Measurements from ENCODE around the gene RAE1.

The RAE1 gene, protein sequence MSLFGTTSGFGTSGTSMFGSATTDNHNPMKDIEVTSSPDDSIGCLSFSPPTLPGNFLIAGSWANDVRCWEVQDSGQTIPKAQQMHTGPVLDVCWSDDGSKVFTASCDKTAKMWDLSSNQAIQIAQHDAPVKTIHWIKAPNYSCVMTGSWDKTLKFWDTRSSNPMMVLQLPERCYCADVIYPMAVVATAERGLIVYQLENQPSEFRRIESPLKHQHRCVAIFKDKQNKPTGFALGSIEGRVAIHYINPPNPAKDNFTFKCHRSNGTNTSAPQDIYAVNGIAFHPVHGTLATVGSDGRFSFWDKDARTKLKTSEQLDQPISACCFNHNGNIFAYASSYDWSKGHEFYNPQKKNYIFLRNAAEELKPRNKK

DNA sequence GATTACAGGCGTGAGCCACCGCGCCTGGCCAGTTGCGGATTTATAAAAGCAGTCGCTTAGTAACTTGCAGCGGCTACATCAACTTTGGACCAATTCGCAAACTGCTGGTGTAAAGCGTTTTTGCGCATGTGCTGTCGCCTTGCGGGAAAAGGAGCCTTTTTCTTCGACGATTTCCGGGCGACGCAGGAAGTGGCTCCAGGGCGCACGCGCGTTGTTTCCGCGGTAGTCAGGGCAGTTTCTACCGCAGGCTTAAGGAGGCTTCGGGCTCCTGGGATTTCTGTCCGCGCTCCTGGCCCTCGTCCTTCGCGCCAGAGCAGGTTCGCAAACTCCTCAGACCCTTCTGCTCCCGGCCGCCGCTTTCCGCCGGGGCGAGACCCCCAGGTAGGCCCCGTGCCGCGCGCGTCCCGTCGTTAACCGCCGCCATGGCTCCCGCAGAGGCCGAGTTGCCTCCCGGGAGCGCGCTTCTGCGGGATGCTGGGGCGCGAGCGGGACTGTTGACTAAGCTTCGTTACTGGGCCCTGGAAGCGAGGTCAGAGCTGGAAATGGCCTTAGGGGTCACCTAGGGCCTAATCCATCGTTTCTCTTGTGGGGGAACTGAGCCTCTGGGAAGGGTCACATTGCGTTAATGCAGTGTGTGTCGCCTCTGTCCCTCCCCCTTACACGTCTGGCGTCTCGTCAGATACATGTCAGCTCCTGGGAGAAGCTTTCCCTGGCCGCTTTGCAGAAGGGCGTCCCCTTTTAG lies at the start of gene RAE1:
Gene RAE1 (plus strand): TSS at position 214 of the 742 bp plus-strand sequence. CDS start 2,784 bp downstream, outside the sequence.
- Histone ChIP-seq H3K36me3 (ENCODE audit: insufficient read depth, low read length) (peaks cover 28% of the 10 kb centered on the region), H3K79me2 (ENCODE audit: control insufficient read depth, insufficient read depth, low read length, unreplicated experiment) (peaks cover 29% of the 10 kb centered on the region), H3K4me1 (ENCODE audit: control insufficient read depth, insufficient read depth, low read length, unreplicated experiment) (peaks cover 17% of the 10 kb centered on the region), H2AFZ (ENCODE audit: low read length, unreplicated experiment) (peak within 1 kb of the TSS; percentile 5), H3K27ac (ENCODE audit: low read depth, low read length) (peak within 1 kb of the TSS; percentile 64), H3K4me3 (ENCODE audit: low read depth, low read length) (peak within 1 kb of the TSS; percentile 92), H3K27me3 (ENCODE audit: insufficient read depth, low read length) (no peaks in the 10 kb centered on the region)

DNA sequence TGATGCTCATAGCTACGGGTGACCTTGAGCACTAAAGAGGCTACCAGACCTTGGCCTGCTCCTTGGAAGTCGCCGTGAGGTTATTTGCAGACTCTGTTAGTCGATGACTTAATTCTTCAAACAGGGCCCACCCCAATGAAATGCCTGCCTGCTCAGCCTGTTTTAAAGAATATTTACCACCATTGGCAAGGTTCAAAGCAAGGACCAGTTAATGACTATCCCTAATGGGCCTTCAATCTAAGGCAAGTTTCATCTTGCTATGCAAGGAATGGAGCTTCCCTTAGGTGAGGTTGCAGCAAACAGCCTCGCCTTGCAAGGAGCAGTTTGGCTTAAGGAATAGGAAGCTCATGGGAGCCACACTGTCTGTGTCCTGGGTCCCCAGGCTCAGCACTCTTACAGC lies 44.3 kb upstream of the RAE1 start:
- peaks cover 54% of the 10 kb centered on the region for H3K27me3 ChIP-seq (ENCODE audit: insufficient read depth, low read length)
- H3K79me2 ChIP-seq (ENCODE audit: control insufficient read depth, insufficient read depth, low read length, unreplicated experiment): no peaks in the 10 kb centered on the region
- H3K4me3 ChIP-seq (ENCODE audit: low read depth, low read length): no peak overlapping the region
- no peak overlapping the region for H3K27ac ChIP-seq (ENCODE audit: low read depth, low read length)
- H2AFZ ChIP-seq (ENCODE audit: low read length, unreplicated experiment): no peak overlapping the region
- no peaks in the 10 kb centered on the region for H3K4me1 ChIP-seq (ENCODE audit: control insufficient read depth, insufficient read depth, low read length, unreplicated experiment)
- no peaks in the 10 kb centered on the region for H3K36me3 ChIP-seq (ENCODE audit: insufficient read depth, low read length)

DNA sequence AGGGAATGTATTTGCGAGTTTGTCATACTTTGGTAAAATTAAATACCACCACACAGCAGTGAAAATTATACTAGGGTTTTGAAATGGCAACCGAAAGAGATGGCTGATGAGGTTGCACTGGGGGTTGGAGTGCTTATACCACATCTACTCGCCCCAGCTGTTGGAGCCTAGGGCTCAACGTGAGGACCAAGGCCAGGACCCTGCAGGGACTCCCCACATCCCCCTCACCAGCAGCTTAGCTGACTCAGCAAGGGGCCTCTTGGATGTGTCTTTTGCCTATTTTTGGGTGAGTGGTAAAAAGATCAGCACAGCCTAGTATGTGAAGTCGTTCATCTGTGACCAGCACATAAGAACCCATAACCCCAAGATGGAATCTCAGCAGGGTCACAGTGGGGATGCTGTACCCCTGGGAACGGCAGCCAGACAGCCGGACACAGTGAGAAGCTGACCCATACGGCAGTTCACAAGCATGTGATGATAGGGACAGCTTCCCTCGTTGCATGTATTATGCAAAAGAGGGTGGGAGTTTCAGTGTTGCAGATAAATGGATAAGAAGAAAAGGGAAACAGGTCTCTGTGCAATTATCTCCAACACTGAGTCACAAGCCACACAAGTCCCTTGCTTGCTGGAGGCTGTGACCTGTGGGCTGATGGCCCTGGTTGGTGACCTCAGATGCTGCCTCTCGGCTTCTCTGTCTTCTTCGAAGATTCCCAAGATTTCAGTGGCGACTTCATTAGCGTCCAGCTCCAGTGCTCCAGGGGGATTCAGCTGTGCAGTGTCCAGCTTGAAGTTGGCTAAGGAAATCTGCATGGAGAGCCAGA lies 42.4 kb upstream of the RAE1 start:
- no peaks in the 10 kb centered on the region for H3K79me2 ChIP-seq (ENCODE audit: control insufficient read depth, insufficient read depth, low read length, unreplicated experiment)
- peaks cover 70% of the 10 kb centered on the region for H3K27me3 ChIP-seq (ENCODE audit: insufficient read depth, low read length)
- H3K36me3 ChIP-seq (ENCODE audit: insufficient read depth, low read length): no peaks in the 10 kb centered on the region
- H3K27ac ChIP-seq (ENCODE audit: low read depth, low read length): no peak overlapping the region
- H2AFZ ChIP-seq (ENCODE audit: low read length, unreplicated experiment): no peak overlapping the region
- H3K4me1 ChIP-seq (ENCODE audit: control insufficient read depth, insufficient read depth, low read length, unreplicated experiment): no peaks in the 10 kb centered on the region
- H3K4me3 ChIP-seq (ENCODE audit: low read depth, low read length): no peak overlapping the region

DNA sequence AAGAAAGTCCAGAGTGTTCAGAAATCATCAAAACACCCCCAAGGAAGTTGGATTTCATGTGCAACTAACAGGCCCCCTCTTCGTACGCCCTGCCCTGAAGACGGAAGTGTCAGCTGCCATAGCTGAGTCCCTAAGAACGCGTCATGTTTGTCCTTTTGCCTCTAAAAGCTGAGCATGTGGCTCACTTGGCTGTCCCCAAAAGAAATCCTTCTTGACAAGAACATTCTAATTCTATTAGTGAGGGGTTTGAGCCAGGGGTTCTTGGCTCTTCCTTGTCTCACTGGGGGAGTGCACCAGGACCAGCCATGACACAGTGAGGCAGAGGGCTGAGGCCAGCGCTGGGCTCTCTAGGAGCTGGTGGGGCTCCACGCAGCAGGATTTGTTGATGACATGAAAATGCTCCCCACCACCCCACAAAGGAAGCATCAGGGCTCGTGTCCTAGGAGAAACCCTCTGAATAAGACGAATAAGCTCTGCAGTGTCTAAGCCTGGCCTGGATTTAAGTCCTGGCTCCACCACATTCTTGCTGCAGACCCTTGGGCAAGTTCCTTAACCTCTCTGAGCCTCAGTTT lies 41.4 kb upstream of the RAE1 start:
- Histone ChIP-seq H3K79me2 (ENCODE audit: control insufficient read depth, insufficient read depth, low read length, unreplicated experiment) (no peaks in the 10 kb centered on the region), H3K4me3 (ENCODE audit: low read depth, low read length) (no peak overlapping the region), H2AFZ (ENCODE audit: low read length, unreplicated experiment) (no peak overlapping the region), H3K27ac (ENCODE audit: low read depth, low read length) (no peak overlapping the region), H3K27me3 (ENCODE audit: insufficient read depth, low read length) (peaks cover 74% of the 10 kb centered on the region), H3K4me1 (ENCODE audit: control insufficient read depth, insufficient read depth, low read length, unreplicated experiment) (no peaks in the 10 kb centered on the region), H3K36me3 (ENCODE audit: insufficient read depth, low read length) (no peaks in the 10 kb centered on the region)

DNA sequence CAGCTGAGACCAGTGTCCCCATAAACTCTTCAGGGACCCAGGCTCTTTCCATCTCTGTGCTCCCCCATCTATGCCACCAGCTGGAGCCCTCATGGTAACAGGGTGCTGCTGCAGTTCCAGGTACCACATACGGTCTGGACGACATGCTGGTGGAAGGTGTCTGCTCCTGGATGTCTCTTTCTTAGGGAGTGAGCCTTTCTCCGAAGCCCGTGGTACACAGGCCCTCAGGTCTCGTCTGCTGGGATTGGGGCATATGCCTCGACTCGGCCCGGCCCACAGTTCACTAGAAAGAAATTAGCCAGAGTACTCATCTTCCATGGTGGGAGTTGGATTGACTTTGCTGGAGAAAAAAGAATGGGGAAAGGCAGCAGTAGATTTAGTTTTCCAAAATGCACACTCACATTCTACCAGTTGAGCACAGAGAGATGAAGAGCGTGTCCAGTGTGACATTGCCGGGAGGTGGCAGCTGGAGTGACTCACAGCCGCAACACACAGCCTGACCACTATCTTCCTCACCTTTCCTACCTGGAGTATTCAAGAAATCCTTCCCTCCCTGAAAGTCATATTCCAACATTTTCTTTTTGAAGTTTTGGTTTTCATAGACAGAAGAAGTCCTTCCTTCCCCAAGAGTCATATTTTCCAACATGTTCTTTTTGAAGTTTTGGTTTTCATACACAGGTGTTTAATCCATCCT lies 40.1 kb upstream of the RAE1 start:
- Histone ChIP-seq H3K4me3 (ENCODE audit: low read depth, low read length) (no peak overlapping the region), H3K79me2 (ENCODE audit: control insufficient read depth, insufficient read depth, low read length, unreplicated experiment) (no peaks in the 10 kb centered on the region), H3K27me3 (ENCODE audit: insufficient read depth, low read length) (peaks cover 68% of the 10 kb centered on the region), H3K27ac (ENCODE audit: low read depth, low read length) (no peak overlapping the region), H3K36me3 (ENCODE audit: insufficient read depth, low read length) (no peaks in the 10 kb centered on the region), H2AFZ (ENCODE audit: low read length, unreplicated experiment) (no peak overlapping the region), H3K4me1 (ENCODE audit: control insufficient read depth, insufficient read depth, low read length, unreplicated experiment) (no peaks in the 10 kb centered on the region)

DNA sequence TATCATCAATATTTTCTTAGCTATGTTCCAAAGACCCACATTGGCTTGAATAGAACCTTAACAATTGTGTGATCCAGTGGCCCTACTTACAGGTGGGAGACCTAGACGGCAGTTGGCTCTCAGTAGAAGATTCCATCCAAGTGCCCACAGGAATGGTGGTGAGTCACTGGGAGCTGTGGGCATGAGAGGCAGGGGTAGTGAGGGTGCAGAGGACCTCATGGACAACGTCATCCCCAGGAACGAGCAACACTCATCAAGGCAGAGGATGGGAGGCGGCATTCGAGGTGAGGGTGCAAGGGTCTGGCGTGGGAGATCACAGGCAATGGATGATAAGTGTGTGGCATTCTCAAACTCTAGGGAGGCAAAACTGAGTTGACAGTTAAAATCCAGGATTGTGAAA lies 38.9 kb upstream of the RAE1 start:
- peaks cover 62% of the 10 kb centered on the region for H3K27me3 ChIP-seq (ENCODE audit: insufficient read depth, low read length)
- no peak overlapping the region for H3K27ac ChIP-seq (ENCODE audit: low read depth, low read length)
- no peaks in the 10 kb centered on the region for H3K4me1 ChIP-seq (ENCODE audit: control insufficient read depth, insufficient read depth, low read length, unreplicated experiment)
- H3K4me3 ChIP-seq (ENCODE audit: low read depth, low read length): no peak overlapping the region
- no peak overlapping the region for H2AFZ ChIP-seq (ENCODE audit: low read length, unreplicated experiment)
- no peaks in the 10 kb centered on the region for H3K79me2 ChIP-seq (ENCODE audit: control insufficient read depth, insufficient read depth, low read length, unreplicated experiment)
- no peaks in the 10 kb centered on the region for H3K36me3 ChIP-seq (ENCODE audit: insufficient read depth, low read length)

DNA sequence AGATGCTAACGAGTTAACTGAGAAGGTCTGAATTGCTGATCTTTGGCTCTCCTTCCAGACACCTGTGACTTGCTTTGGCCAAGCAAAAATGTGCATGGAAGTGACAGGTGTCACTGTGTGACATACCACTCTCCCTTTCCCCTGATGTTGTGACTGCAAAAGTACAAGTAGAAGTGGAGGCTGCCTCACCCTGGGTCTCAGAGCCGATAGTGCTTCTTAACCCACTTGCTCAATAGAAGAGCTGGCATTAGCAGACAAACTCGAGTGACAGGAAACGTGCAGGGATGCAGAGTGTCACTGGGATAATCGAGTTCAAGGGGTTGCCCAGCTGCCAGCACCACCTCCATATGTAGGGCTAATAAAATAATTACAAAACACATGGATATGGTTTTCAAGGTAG lies 37.8 kb upstream of the RAE1 start:
- H3K4me3 ChIP-seq (ENCODE audit: low read depth, low read length): no peak overlapping the region
- H3K79me2 ChIP-seq (ENCODE audit: control insufficient read depth, insufficient read depth, low read length, unreplicated experiment): no peaks in the 10 kb centered on the region
- H3K27ac ChIP-seq (ENCODE audit: low read depth, low read length): no peak overlapping the region
- H3K36me3 ChIP-seq (ENCODE audit: insufficient read depth, low read length): no peaks in the 10 kb centered on the region
- H2AFZ ChIP-seq (ENCODE audit: low read length, unreplicated experiment): no peak overlapping the region
- H3K4me1 ChIP-seq (ENCODE audit: control insufficient read depth, insufficient read depth, low read length, unreplicated experiment): no peaks in the 10 kb centered on the region
- peaks cover 54% of the 10 kb centered on the region for H3K27me3 ChIP-seq (ENCODE audit: insufficient read depth, low read length)

DNA sequence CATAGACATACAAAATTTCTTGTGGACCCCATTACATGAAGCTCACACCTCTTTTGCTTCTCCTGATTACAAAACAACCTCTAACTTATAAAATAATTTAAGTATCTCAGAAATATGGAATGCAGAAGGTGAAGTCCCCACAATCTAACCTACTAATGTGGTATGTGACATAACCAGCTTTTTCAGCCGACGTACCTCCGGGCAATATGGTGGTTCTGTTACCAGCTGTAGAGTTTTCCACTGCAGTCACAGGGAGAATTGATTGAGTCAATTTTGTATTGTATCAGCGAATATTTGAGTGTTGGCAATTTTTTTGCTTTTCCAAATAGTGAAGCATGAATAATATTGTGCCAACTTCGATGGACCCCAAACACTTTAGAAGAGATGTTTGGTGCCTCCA lies 37.1 kb upstream of the RAE1 start:
- peaks cover 46% of the 10 kb centered on the region for H3K27me3 ChIP-seq (ENCODE audit: insufficient read depth, low read length)
- H2AFZ ChIP-seq (ENCODE audit: low read length, unreplicated experiment): no peak overlapping the region
- H3K79me2 ChIP-seq (ENCODE audit: control insufficient read depth, insufficient read depth, low read length, unreplicated experiment): no peaks in the 10 kb centered on the region
- H3K4me3 ChIP-seq (ENCODE audit: low read depth, low read length): no peak overlapping the region
- H3K27ac ChIP-seq (ENCODE audit: low read depth, low read length): no peak overlapping the region
- H3K4me1 ChIP-seq (ENCODE audit: control insufficient read depth, insufficient read depth, low read length, unreplicated experiment): no peaks in the 10 kb centered on the region
- H3K36me3 ChIP-seq (ENCODE audit: insufficient read depth, low read length): no peaks in the 10 kb centered on the region

DNA sequence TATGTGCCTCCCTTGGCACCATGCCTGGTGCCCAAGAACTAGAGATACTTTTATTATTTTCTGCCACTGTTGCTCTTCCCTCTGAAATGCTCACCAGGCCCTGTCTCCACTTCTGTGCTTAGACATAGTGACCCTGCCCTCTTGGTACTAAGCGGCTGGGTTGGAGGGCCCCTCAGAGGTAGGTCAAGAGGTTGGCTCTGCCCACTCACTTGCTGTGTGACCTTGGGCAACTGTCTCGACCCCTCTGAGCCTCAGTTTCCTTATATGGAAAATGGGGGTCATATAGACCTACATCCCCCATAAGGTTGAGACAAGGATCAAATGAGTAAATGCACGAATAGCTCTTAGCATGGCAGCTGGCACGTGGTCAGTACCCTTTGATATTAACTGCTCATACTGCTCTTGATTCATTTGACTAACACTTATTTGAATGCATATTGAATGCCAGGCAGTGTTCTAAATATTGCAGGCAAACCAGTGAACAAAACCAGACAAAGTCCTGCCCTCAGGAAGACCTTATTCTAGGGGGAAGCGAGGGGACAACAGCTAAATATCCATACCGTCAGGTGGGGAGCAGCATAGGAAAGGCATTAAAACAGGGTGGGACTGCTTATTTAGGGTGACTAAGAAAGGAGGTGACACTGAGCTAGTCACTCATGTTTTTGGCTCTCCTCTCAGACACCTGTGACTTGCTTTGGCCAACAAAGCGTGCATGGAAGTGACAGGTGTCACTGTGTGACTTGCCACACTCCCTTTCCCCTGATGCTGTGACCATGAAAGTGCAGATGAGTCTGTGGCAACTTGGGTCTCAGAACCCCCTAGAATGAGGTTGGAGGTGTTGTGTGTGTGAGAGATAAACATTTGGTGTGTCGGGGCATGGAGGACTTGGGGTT lies 35.7 kb upstream of the RAE1 start:
- H2AFZ ChIP-seq (ENCODE audit: low read length, unreplicated experiment): no peak overlapping the region
- H3K27me3 ChIP-seq (ENCODE audit: insufficient read depth, low read length): peaks cover 33% of the 10 kb centered on the region
- H3K4me3 ChIP-seq (ENCODE audit: low read depth, low read length): no peak overlapping the region
- H3K4me1 ChIP-seq (ENCODE audit: control insufficient read depth, insufficient read depth, low read length, unreplicated experiment): no peaks in the 10 kb centered on the region
- no peaks in the 10 kb centered on the region for H3K36me3 ChIP-seq (ENCODE audit: insufficient read depth, low read length)
- no peak overlapping the region for H3K27ac ChIP-seq (ENCODE audit: low read depth, low read length)
- H3K79me2 ChIP-seq (ENCODE audit: control insufficient read depth, insufficient read depth, low read length, unreplicated experiment): no peaks in the 10 kb centered on the region

Measured in ACC112 (cell line).